GM21529 (cell line): ENCODE results near the gene CYP27A1.

Experiments
- ATAC-seq: cut with Tn5 transposase; IDR thresholded peaks from one replicate; pipeline ENCODE4 v1.9.1; 2021; ENCODE audit not compliant: unreplicated experiment

Gene CYP27A1

DNA sequence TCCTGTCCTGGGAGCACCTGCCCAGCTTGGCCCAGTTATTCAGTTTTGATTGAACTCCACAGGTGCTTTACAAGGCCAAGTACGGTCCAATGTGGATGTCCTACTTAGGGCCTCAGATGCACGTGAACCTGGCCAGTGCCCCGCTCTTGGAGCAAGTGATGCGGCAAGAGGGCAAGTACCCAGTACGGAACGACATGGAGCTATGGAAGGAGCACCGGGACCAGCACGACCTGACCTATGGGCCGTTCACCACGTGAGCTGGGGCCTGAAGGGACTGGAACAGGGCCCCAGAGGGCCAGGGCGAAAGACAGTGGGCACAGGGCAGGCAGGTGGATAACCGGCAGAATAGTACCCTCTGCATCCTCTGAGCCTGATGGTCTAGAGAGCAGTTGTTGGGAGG is 27.6 kb downstream of the CYP27A1 start:
- ATAC-seq, result no peak

DNA sequence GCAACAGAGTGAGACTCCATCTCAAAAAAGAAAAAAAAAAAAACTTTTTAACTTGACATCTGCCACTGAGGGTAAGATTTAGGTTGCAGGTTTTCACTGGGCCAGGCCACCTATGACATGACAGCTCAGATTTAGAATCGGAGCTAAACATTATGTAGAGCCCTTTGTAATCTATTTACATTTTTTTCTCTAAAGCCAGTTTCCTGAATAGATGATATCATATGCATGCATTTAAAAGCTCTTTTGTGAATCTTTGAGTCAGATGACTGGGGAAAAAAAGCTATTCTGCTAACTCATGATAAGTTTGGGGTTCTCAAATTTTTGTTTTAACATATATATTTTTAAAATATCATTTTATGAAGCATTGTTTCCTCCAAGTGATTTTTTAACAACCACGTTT is 28.3 kb downstream of the CYP27A1 start:
- ATAC-seq, result no peak

DNA sequence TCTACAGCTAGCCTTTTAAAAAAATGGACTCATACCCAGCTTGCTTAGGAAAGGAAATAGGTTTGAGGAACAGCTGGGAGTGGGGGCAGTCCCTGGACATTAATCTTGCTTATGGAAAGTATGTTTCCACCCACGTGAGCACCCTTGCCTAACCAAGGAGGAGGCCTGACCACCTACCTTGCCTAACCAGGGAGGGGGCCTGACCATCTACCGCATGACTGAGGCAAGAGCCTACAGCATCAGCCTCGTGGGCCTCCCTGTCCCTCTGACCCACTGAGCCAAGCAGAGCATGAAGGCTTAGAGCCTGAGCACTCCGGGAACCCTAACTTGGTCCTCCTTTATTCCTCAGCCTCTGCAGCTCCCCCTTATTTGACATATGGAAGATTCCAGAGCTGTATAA is 29.4 kb downstream of the CYP27A1 start:
- no peak for ATAC-seq

DNA sequence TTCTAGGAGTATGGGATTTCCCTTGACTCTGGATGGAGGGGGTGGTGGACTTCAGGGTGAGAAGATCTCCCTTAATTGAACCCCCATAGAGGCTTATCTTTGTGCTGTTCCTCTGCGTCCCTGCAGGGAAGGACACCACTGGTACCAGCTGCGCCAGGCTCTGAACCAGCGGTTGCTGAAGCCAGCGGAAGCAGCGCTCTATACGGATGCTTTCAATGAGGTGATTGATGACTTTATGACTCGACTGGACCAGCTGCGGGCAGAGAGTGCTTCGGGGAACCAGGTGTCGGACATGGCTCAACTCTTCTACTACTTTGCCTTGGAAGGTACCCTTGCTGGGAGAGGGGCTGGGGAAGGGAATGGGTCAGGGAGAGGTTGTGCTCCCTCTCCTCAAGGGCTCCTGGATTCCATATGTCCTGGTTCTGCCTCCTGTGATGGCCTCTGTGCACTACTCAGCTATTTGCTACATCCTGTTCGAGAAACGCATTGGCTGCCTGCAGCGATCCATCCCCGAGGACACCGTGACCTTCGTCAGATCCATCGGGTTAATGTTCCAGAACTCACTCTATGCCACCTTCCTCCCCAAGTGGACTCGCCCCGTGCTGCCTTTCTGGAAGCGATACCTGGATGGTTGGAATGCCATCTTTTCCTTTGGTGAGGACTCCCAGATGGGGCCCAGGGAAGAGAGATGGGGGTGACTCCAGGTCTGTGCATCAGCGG is 30.3 kb downstream of the CYP27A1 start:
- ATAC-seq, result no peak

DNA sequence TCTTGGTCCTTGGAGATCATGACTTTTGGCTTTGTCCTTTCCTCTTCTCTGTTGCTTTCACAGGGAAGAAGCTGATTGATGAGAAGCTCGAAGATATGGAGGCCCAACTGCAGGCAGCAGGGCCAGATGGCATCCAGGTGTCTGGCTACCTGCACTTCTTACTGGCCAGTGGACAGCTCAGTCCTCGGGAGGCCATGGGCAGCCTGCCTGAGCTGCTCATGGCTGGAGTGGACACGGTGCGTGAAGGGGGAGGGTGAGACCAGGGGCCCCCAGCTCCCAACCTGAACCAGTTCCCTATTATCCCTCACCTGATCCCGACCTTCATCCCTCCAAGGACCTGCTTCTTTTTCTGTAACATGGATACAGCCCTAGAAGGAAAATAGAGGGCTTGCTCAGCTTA is 30.9 kb downstream of the CYP27A1 start:
- no peak for ATAC-seq

DNA sequence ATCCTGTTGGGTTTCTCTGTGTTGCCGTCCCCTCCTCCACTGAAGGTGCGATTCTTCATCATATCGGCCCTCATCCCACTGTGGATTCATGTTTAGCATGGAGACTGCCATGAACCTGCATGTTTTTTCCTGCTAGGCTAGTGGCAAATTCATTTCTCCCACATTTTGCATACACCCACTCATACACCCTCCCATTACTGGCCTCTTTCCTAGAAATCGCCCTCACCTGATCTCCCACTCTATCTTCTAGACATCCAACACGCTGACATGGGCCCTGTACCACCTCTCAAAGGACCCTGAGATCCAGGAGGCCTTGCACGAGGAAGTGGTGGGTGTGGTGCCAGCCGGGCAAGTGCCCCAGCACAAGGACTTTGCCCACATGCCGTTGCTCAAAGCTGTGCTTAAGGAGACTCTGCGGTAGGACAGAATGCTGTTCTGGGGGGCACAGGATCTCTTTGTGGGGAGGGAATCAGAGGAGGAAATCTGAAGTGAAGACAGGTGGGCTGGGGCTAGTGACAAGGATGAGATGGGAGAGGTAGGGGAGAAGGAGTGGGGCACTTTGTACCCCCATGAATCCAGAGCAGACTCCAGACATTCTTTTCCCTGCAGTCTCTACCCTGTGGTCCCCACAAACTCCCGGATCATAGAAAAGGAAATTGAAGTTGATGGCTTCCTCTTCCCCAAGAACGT is 32.0 kb downstream of the CYP27A1 start:
- ATAC-seq, result no peak

DNA sequence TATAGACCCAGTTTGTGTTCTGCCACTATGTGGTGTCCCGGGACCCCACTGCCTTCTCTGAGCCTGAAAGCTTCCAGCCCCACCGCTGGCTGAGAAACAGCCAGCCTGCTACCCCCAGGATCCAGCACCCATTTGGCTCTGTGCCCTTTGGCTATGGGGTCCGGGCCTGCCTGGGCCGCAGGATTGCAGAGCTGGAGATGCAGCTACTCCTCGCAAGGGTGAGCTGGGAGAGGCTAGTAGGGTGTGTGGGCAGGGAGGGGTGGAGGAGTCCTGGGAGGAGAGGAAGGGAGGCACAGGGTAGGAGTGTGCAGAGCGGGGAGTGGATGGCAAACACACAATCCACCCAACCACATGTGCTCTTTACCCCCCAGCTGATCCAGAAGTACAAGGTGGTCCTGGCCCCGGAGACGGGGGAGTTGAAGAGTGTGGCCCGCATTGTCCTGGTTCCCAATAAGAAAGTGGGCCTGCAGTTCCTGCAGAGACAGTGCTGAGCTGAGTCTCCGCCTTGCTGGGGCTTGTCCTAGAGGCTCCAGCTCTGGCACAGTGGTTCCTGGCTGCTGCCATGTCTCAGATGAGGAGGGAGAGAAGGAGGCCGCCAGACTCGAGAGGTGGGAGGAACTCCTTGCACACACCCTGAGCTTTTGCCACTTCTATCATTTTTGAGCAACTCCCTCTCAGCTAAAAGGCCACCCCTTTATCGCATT is 32.7 kb downstream of the CYP27A1 start:
- ATAC-seq, result no peak

DNA sequence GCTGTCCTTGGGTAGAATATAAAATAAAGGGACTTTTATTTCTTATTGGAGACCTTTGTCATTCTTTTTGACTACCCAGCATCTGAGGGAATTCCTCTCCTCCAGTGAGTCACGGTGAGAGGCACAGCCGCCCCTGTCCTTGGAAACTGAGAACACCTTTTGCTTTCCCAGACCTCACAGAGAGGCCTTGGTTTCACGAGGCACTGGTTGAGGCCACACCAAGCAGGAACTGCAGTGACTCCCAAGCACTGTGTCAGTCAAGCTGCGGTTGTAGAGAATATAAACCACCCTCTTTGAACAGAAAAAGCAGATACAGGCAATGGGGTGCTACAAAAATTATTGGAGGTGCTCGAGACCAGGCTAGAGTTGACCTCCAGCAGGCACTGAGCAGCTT is 33.3 kb downstream of the CYP27A1 start:
- ATAC-seq, result no peak

DNA sequence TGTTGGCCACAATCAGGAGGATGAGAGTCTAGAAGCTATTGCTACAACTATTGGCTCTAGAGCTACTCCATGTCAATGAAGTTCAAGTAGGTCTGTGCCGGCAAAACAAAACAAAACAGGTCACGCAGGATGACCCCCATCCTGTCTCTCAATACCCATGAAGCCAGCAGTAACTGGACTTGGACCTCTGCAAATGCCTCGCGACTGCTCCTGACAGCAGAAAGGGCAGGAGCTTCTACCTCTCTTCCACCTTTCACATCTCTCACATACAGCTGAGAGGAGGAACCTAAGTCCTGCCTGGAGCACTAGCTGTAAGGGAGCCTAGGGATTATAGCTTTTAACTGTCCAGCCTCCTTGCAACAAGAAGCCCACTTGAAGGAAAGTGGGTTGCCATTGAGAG is 33.7 kb downstream of the CYP27A1 start:
- no peak for ATAC-seq

DNA sequence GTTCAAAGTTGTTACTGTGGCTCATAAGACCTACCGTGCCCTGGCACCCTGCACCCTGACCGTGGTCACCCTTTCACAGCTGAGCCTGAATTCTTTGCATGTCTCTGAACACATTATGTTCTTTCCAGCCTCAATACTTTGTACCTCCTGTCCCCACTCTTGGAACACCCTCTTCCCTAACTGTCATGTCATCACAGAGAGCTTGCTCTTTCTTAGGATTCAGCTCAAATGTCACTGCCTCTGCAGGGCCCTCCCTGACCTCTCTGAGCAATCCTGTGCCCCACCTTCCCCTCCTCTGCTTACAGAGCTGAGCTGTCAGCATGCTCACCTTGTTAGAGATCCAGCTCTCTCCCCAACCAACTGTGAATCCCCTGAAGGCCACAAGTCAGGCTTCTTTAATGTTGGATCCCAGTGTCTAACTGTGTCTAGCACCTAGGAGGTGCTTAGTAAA is 34.6 kb downstream of the CYP27A1 start:
- ATAC-seq, result no peak

DNA sequence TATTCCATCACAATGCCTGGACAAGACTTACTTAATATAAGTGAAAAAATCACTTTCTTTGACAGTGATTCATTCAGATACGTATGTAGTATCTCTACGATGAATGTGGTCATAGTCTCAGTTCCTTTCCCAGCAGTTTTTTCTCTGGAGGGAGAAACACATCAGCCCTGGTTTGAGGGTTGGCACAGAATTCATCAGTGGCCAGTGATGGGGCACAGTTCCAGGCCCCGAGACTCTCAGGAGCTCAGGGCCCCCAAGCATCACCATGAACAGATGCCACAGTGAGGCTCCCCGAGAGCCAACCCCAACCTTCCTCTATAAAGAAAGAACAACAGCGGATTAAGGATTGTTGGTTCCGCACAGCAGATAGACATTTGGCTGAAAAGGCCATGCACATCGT is 37.1 kb downstream of the CYP27A1 start:
- ATAC-seq, result no peak

DNA sequence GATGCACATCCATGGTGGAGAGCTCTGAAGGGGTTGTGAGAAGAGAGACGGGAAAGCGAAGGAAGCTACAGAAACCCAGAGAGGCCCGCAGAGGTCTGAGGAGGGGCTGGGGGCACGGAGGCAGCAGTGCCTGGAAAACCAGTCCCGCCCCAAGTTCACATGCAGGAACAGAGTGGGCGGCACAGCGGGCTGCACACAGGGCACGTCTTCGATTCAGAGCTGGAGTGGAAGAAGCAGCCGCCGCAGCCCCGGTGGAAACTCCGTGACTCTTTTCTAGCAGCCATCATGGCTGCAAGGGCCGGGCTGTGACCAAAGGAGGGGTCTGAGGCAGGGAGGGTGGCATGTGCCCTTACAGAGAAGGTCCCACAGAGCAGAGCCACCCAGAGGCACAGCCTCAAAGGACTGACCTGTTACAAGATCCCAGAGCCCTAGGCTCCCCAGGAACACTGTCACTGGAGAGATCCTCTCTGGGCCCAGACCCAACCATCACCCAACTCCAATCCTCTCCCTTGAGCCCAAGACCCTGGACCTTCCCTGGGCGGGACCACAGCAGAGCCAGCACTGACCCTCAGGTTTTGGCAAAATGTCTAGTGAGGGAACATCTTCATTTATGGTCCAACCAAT is 38.9 kb downstream of the CYP27A1 start:
- no peak for ATAC-seq

DNA sequence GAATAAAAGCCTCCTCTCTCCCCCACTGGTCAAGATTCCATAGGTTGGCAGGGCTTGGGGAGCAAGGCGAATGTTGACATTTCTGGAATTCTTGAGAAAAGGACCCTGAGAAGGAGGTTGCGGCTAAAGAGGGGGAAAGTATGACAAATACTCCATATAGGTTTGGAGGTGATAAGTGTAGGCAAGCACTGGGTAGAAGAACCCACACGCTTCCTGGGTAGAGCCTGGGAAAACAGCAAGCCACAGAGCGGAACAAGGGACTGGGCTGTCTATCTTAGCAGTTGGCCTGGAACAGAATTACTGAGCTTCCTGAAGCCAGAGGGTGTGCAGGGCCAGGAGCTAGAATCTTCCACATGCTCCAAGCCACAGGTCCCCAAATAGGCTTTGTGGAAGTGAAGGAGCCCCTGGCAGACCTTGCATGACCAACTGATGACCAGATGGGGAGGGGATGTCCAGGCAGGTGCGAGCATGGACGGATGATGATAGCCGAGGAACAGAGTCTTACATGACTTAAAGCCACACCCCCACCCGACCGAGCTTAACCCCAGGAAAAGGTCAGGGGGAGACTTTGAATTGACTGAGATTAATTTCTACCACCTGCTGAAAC is 39.8 kb downstream of the CYP27A1 start:
- ATAC-seq, result no peak

DNA sequence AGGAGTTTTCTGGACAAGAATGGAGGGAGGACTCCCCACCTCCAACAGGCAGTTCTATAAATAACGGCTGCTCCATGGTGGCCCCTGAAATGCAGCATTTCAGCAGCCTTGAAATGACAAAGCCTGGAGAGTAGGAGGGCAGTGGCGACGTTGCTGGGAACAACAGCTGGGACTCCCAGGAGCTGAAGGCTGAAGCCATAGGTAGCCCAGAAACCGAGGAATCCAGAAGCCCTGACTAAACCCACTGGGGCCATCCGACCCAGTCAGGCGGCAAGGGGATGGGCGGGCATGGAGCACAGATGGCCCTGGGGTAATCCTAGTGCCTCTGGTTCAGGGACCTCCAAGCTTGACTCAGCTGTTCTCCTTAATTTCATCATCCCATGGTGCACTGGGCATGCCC is 40.7 kb downstream of the CYP27A1 start:
- no peak for ATAC-seq

DNA sequence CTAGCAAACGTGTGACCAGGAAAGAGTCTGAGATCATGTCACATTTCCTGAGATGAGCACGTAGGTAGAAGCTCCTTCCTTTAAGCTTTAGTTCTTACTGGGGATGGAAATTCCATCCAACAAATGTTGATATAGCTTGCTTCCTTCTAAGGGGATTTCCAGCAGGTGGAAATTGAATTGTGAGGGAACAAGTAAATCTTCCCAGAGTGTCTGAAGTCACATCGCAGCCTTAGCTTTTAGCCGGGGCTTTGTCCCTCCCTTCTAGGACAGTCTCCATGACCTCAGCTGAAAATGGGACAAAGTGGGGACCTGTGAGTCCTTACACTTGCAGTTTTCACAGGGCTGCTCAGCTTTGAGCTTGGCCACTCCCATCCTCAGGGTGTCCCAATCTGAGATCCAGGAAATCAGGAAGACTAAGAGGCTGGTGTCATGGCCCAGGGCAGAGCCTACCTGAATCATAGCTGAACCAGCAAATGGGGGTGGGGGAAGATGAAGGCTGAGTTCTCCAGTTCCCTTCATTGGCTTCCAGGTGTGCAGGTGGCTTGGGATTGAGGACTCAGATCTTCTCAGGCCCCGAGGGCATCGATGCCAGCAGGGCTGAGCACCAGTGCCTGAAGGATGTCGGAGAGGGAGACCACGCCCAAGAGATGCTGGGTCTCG is 41.4 kb downstream of the CYP27A1 start:
- no peak for ATAC-seq

DNA sequence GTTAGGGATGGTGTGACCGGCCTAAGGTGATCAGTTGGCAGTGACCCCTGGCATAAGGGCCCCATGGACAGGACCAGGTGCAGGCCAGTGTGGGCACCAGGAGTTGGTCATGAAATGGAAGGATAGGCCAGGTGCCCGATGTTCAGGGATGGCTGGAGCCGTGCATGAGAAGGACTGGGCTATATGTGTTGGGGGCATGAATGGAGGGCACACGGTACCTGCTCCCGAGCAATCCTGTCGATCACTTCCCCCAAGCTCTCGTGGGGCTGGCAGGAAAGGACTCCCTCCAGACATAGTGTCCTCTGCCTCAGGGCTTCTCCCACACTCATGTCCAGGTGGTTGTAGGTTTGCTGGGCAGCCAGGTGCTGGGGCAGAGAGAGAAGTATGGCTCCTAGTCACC is 42.1 kb downstream of the CYP27A1 start:
- no peak for ATAC-seq

DNA sequence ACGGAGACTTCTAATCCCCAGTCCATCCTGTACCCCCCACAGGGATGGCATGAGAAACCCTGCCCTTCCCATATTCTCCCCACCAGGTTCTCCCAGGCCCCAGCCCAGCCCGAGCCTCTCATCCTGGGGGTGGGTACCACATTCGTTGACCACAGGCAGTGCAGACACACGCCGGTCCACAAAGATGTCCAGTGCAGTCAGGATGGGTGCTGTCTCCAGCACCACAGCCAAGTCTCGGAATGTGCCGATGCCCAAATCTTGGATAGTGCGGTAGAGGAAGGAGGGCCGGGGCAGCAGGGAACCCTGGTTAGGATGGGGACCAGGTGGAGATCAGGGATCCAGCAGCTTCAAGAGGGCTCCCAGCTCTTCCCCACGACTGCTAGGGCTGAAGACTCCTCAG is 44.8 kb downstream of the CYP27A1 start:
- no peak for ATAC-seq

DNA sequence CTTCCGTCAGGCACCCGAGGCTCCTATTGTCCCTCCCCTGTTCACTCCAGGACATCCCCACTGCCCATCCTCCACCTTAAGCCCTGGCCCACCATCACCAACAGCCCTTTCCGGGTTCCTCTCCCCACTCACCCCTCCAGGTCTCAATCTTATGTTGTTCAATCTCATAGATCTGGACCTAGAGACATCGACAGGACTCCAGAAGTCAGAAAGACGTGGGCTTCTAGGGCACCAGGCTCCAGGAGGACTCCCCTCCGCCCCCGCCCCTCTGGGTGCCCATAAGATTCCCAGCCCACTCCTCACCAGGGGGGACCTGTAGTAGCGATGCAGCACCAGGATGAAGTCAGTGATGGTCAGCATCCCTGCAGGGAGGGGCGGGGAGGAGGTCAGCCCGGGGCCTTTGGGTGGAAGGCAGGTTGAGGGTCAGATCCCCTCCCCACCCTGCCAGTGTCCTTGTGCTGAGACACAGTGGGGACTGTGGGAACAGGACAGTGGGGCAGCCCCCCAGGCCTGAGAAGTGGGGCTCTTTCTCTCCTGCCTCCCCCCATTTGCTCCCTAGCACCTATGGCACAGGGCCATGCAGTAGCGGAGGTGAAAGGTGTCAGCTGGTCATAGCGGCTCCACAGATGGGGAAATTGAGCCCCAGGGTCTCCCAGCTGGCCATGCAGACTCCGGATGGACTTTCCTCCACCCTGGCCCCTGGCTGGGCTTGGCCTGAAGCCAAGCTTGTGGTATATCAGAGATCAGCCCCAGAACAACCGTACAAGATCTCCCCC is 45.9 kb downstream of the CYP27A1 start:
- no peak for ATAC-seq

DNA sequence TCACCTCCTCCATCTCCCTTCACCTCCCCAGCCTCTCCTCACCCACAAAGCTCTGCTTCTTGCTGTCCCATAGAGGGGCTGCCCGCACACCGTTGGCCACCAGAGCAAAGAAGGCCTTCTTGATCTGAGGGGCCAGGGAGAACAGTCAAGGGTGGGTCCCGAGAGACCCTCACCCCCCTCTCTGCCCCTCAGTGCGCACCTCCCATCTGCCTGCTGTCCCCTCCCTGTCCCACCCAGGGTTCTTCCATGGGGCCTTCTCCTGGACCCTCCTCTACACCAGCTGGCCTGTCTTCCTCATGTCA is 46.5 kb downstream of the CYP27A1 start:
- no peak for ATAC-seq

DNA sequence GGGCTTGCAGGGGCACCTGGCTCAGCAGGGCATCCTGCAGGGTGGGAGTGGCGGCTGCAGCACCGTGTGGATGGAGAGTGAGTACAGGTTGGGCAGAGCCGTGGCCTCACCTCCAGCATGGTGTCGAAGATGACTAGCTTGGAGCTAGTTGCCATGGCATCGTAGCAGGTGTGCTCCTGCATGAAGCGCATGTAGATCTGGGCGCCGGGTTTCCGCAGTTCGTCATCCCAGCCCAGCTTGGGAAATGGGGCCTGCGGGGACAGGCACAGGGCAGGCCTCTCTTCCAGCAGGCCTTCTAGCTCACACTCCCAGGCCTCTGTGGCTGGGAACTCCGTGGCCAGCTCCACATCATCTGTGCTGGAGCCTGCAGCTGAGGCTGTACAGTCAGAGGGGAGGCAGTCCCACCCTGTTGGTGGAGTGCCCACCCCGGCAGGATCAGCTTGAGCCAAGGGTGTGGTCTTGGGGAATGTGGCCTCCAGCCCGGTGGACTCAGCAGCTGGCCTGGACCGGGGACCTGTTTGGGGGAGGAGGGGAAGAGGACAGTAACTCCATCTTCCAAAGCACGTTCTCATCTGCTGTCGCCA is 48.0 kb downstream of the CYP27A1 start:
- ATAC-seq, result no peak
